GM12878 (cell line): ENCODE results near the gene OPA1. TPM values are rescaled to one million over a fixed set of nuclear protein-coding genes. Genes with fewer than 3 reads are reported as not detected.

ENCODE experiments used
- ATAC-seq: fragments of 200-7000 bp; cut with Tn5 transposase; 3 replicates; pipeline ENCODE4 v1.9.1; 2020; ENCODE audit warnings: mild to moderate bottlenecking, moderate library complexity
- BruUV-seq: library from RNA; stranded (reverse); fragments of 400-500 nt; replicated peaks from 2 replicates; lab custom pipeline; 2021; lab: Mats Ljungman, UMichigan
- CTCF ChIA-PET: fragments of 300-600 bp; sonication (Branson Sonifier 250); formaldehyde crosslinking; extraction: SDS; loops from one replicate; lab custom pipeline; 2021; ENCODE audit warnings: inconsistent platforms; lab: Yijun Ruan, JAX
- POLR2A ChIA-PET: fragments of 350-600 bp; formaldehyde crosslinking; extraction: SDS; loops from one replicate; lab custom pipeline; 2021; ENCODE audit warnings: inconsistent platforms; lab: Charles Lee
- RAD21 ChIA-PET: fragments of 300-600 bp; sonication (Branson Sonifier 250); formaldehyde crosslinking; loops from one replicate; lab custom pipeline; 2023; ENCODE audit warnings: antibody characterized with exemption; ENCODE audit not compliant: unreplicated experiment; lab: Charles Lee
- SMC1A ChIA-PET: fragments of 300-600 bp; sonication (Branson Sonifier 250); formaldehyde crosslinking; loops from one replicate; lab custom pipeline; 2023; ENCODE audit not compliant: unreplicated experiment, uncharacterized antibody; lab: Charles Lee
- DNase-seq: peaks from one replicate; pipeline ENCODE4 v3.0.0-alpha.2; 2011; ENCODE audit warnings: low read depth, low spot score
- FAIRE-seq: peaks from 3 replicates; lab custom pipeline; 2011; peaks lifted over from hg19 to GRCh38; lab: Jason Lieb, UNC
- H2AFZ ChIP-seq: 2 replicates; pipeline ENCODE4 v1.6.0; 2011; ENCODE audit warnings: low read depth, low read length, control low read depth; ENCODE audit not compliant: control insufficient read depth
- H3K27ac ChIP-seq: 2 replicates; pipeline ENCODE4 v1.5.1; 2011; ENCODE audit warnings: control low read depth; ENCODE audit not compliant: control insufficient read depth, insufficient read depth
- H3K27me3 ChIP-seq, 2 experiments: replicated peaks in 1 of 2; 2 replicates each; pipeline versions ENCODE4 v1.6.0 to v1.6.1; 2011; ENCODE audit warnings: low read length in 1 of 2; ENCODE audit not compliant: control insufficient read depth in 2 of 2, insufficient read depth in 2 of 2
- H3K36me3 ChIP-seq, 2 experiments: 2 replicates each; pipeline ENCODE4 v1.5.1; 2011; ENCODE audit warnings: low read length in 1 of 2; ENCODE audit not compliant: control insufficient read depth in 2 of 2, insufficient read depth in 2 of 2
- H3K4me1 ChIP-seq: 2 replicates; pipeline ENCODE4 v1.6.1; 2011; ENCODE audit warnings: mild to moderate bottlenecking, low read length, moderate library complexity, mixed read lengths; ENCODE audit not compliant: control insufficient read depth, insufficient read depth
- H3K4me2 ChIP-seq: 2 replicates; pipeline ENCODE4 v1.6.0; 2011; ENCODE audit warnings: control low read depth; ENCODE audit not compliant: control insufficient read depth, insufficient read depth
- H3K4me3 ChIP-seq: fragments of 200-600 bp; sonication (generic); 2 replicates; pipeline ENCODE4 v1.5.1; 2016
- H3K79me2 ChIP-seq: 2 replicates; pipeline ENCODE4 v1.6.0; 2011; ENCODE audit warnings: low read length; ENCODE audit not compliant: control insufficient read depth, insufficient read depth
- H3K9ac ChIP-seq: 2 replicates; pipeline ENCODE4 v1.8.0; 2011; ENCODE audit warnings: low read length, control low read depth, mixed read lengths; ENCODE audit not compliant: control insufficient read depth, insufficient read depth
- H3K9me3 ChIP-seq: replicated peaks from 3 replicates; pipeline ENCODE4 v1.5.1; 2011; ENCODE audit warnings: mild to moderate bottlenecking, low read length; ENCODE audit not compliant: control insufficient read depth, insufficient read depth
- H4K20me1 ChIP-seq: 2 replicates; pipeline ENCODE4 v1.6.0; 2011; ENCODE audit not compliant: control insufficient read depth, insufficient read depth
- ATF2 ChIP-seq: IDR thresholded peaks from 2 replicates; pipeline ENCODE4 v1.6.1; 2012; ENCODE audit warnings: low read length, inconsistent platforms
- BMI1 ChIP-seq: fragments of 450-650 bp; IDR thresholded peaks from 2 replicates; pipeline ENCODE4 v1.6.1; 2016; ENCODE audit warnings: mild to moderate bottlenecking, moderate library complexity, borderline replicate concordance
- CBFB ChIP-seq: IDR thresholded peaks from 2 replicates; pipeline ENCODE4 v1.6.1; 2016; ENCODE audit warnings: antibody characterized with exemption, low read depth
- CBX5 ChIP-seq: sonication (generic); IDR thresholded peaks from 2 replicates; pipeline ENCODE4 v1.6.1; 2016; ENCODE audit warnings: low read depth, moderate library complexity, mild to moderate bottlenecking, inconsistent platforms
- CHD2 ChIP-seq: IDR thresholded peaks from 2 replicates; pipeline ENCODE4 v1.6.1; 2011; ENCODE audit warnings: low read depth, low read length, improper control_type of control experiment, borderline replicate concordance
- CREB1 ChIP-seq: IDR thresholded peaks from 2 replicates; pipeline ENCODE4 v1.6.1; 2012; ENCODE audit warnings: low read depth, mild to moderate bottlenecking, inconsistent platforms
- EGR1 ChIP-seq, 2 experiments: IDR thresholded peaks; 1 replicate in 1 of 2; 2 replicates in 1 of 2; pipeline ENCODE4 v1.6.1; 2011 to 2012; ENCODE audit warnings: low read depth in 2 of 2, low read length in 2 of 2, borderline replicate concordance in 1 of 2, mild to moderate bottlenecking in 1 of 2, moderate library complexity in 1 of 2
- ETV6 ChIP-seq, 2 experiments: fragments of 450-650 bp in 1 of 2; IDR thresholded peaks in 1 of 2; conservative IDR thresholded peaks in 1 of 2; 2 replicates each; pipeline ENCODE4 v1.6.1; 2014; ENCODE audit warnings: antibody characterized with exemption in 1 of 2, borderline replicate concordance in 1 of 2, low read depth in 1 of 2, mild to moderate bottlenecking in 1 of 2, moderate library complexity in 1 of 2
- HDGF ChIP-seq: fragments of 450-650 bp; IDR thresholded peaks from 2 replicates; pipeline ENCODE4 v1.6.1; 2016; ENCODE audit warnings: antibody characterized with exemption
- KLF5 ChIP-seq: fragments of 450-650 bp; IDR thresholded peaks from 2 replicates; pipeline ENCODE4 v1.6.1; 2014; ENCODE audit warnings: mild to moderate bottlenecking; ENCODE audit not compliant: partially characterized antibody
- LARP7 ChIP-seq: fragments of 450-650 bp; IDR thresholded peaks from 2 replicates; pipeline ENCODE4 v1.6.1; 2017; ENCODE audit warnings: mild to moderate bottlenecking
- PRDM15 ChIP-seq: fragments of 450-650 bp; formaldehyde crosslinking; IDR thresholded peaks from 2 replicates; pipeline ENCODE4 v1.4.0; 2020; ENCODE audit warnings: mild to moderate bottlenecking, moderate library complexity
- RAD21 ChIP-seq: IDR thresholded peaks from 2 replicates; pipeline ENCODE4 v1.6.1; 2011; ENCODE audit warnings: mild to moderate bottlenecking, low read depth, low read length, moderate library complexity; ENCODE audit not compliant: insufficient read depth
- RB1 ChIP-seq: fragments of 450-650 bp; formaldehyde crosslinking; IDR thresholded peaks from 2 replicates; pipeline ENCODE4 v1.6.1; 2017; ENCODE audit warnings: mild to moderate bottlenecking, borderline replicate concordance
- RUNX3 ChIP-seq: IDR thresholded peaks from 2 replicates; pipeline ENCODE4 v1.6.1; 2012; ENCODE audit warnings: low read length, inconsistent platforms
- SMAD1 ChIP-seq: fragments of 450-650 bp; IDR thresholded peaks from 2 replicates; pipeline ENCODE4 v1.6.1; 2018; ENCODE audit warnings: mild to moderate bottlenecking, low read depth; ENCODE audit not compliant: partially characterized antibody
- SMAD5 ChIP-seq: IDR thresholded peaks from 2 replicates; pipeline ENCODE4 v1.6.1; 2016; ENCODE audit warnings: antibody characterized with exemption, low read depth
- TCF3 ChIP-seq: IDR thresholded peaks from 2 replicates; pipeline ENCODE4 v1.6.1; 2012; ENCODE audit warnings: low read depth, mild to moderate bottlenecking, low read length, borderline replicate concordance; ENCODE audit not compliant: insufficient read depth
- WGBS: methylation state at CpG from one replicate; pipeline ENCODE4 v1.1.6; 2016; ENCODE audit warnings: low lambda C conversion rate; ENCODE audit not compliant: insufficient replicate concordance, insufficient coverage; ENCODE audit errors: missing lambda C conversion rate; 5-methylcytosine and 5-hydroxymethylcytosine counted together
- in situ Hi-C: fragments of 300-500 bp; cut with MboI; formaldehyde crosslinking; loops from 9 replicates; pipeline ENCODE4 v1.14.3; 2018; ENCODE audit warnings: mixed read lengths
- intact Hi-C: fragments of 100-400 bp; cut with micrococcal nuclease; formaldehyde crosslinking; loops from one replicate; pipeline ENCODE4 v1.14.2; 2022; ENCODE audit not compliant: unreplicated experiment
- polyA plus RNA-seq, 11 experiments: library from polyadenylated mRNA; depleted of rRNA in 4 of 11; unstranded in 6 of 11; stranded (reverse) in 5 of 11; fragments of >200 nt; fragmentation: Nextera tagmentation in 4 of 11; fragmentation: Illumina TruSeq in 1 of 11; extraction: Ambion mirVana in 4 of 11; extraction: Trizol in 1 of 11; gene quantifications; 1 replicate in 1 of 11; 2 replicates in 10 of 11; pipeline versions ENCODE4 v1.2.1 to v1.2.3, GENCODE V29; 2011 to 2016; ENCODE audit warnings: inconsistent platforms in 2 of 11, missing spikeins in 2 of 11, low read depth in 1 of 11
- total RNA-seq, 4 experiments: library from RNA; depleted of rRNA in 3 of 4; stranded (reverse); fragments of >200 nt in 3 of 4; fragmentation: Illumina TruSeq in 1 of 4; extraction: Trizol in 1 of 4; gene quantifications; 2 replicates each; pipeline versions ENCODE4 v1.2.1 to v1.2.3, GENCODE V29; 2013 to 2021

OPA1 gene
- total and polyA plus RNA-seq, 10 of the 15 experiments (the other 5 are each of a cell fraction or from before 2014, with no cell fraction given) = 14.7 to 108 (median 59.3) TPM

- TF ChIP-seq PRDM15 (CRISPR knock-in tag) (no peak), CBFB (no peak), SMAD5 (no peak), CREB1 (no peak), EGR1 (IDR thresholded peaks at IDR 0.05; ENCODE audit: borderline replicate concordance in 1 of 2, low read depth in 2 of 2, low read length in 2 of 2) (no peak), BMI1 (no peak), TCF3 (no peak), RB1 (no peak), LARP7 (no peak), RAD21 (no peak)
- TF ChIP-seq, all 136 proteins: peak for 0
These were observed 52.8 kb downstream of the OPA1 start (continued) for GRCh38 chr3:193645806-193646205.

GRCh38 chr3:193648542-193649076 lies 55.6 kb downstream of the OPA1 start:
- Histone ChIP-seq H4K20me1 (no peaks in the 10 kb centered on the region), H3K79me2 (no peaks in the 10 kb centered on the region), H3K4me3 (no peak overlapping the region), H3K9ac (no peak overlapping the region)
- no peak for ATAC-seq
- ChIA-PET RAD21 (no interaction called here), SMC1A (interaction anchor here (1.1 to 4.4 kb wide), 3 partner anchors 15 to 20 kb away, joined by 3 to 19 read pairs (median 3); no protein-coding TSS in a partner anchor)
- no TSS peak for BruUV-seq
- no peak for DNase-seq
- TF ChIP-seq HDGF = no peak
- TF ChIP-seq SMAD1 = no peak
- no peak for TF ChIP-seq CBX5
- TF ChIP-seq ETV6 (conservative IDR thresholded peaks at IDR 0.05 in 1 of 2, IDR thresholded peaks at IDR 0.05 in 1 of 2; ENCODE audit: borderline replicate concordance in 1 of 2, low read depth in 1 of 2) = no peak
- no peak for TF ChIP-seq RUNX3
- no peak for TF ChIP-seq KLF5
- no peak for TF ChIP-seq CHD2
- TF ChIP-seq ATF2 = no peak
- TF ChIP-seq, all 136 proteins: peak for 0
- intact Hi-C loops (no loop called here), in situ Hi-C loops (no loop called here)
- H3K9me3 ChIP-seq = no peaks in the 10 kb centered on the region
- H3K4me2 ChIP-seq = no peak overlapping the region
- H3K27me3 ChIP-seq = no peaks in the 10 kb centered on the region
- ChIA-PET POLR2A (no interaction called here), CTCF (no interaction called here)
- no peak overlapping the region for H3K27ac ChIP-seq
- H2AFZ ChIP-seq = no peak overlapping the region
- H3K36me3 ChIP-seq = peaks cover 2 to 18% of the 10 kb centered on the region in 2 experiments; a peak in 2 of 4 replicates
- FAIRE-seq = no peak
- WGBS = 94% methylated on average over 2 of the region's 2 CpGs
- H3K4me1 ChIP-seq = no peaks in the 10 kb centered on the region
